Pancreas (tissue), 10 donors: ENCODE measurements around the gene USP26. TPM values are rescaled to one million over a fixed set of nuclear protein-coding genes. Genes with fewer than 3 reads are reported as not detected.
"Not testable (repeated sequence)": the region's sequence is repeated elsewhere in the genome, so short reads cannot be mapped to it uniquely, and the experiment has no call there.

ENCODE experiments used
- ATAC-seq, 4 donors: fragments of 200-7000 bp; cut with Tn5 transposase; one replicate each; pipeline versions ENCODE4 v1.8.0 to v1.9.1; 2020; ENCODE audit warnings: mild to moderate bottlenecking in 4 of 4, moderate library complexity in 4 of 4
- DNase-seq, 6 donors: peaks; one replicate each; pipeline ENCODE4 v3.0.0-alpha.2; 2020
- FAIRE-seq: peaks from 2 replicates; lab custom pipeline; 2012; peaks lifted over from hg19 to GRCh38; lab: Jason Lieb, UNC
- H3K27ac ChIP-seq, 4 donors: fragments of 200-600 bp; sonication (generic); 1 replicate in 3 of 4; 2 replicates in 1 of 4; pipeline versions ENCODE4 v1.5.0 to v1.8.0; 2020
- H3K27me3 ChIP-seq, 4 donors: fragments of 200-600 bp; one replicate each; pipeline ENCODE4 v1.8.0; 2021
- H3K36me3 ChIP-seq, 3 donors: fragments of 200-600 bp; sonication (generic) in 1 of 3; one replicate each; pipeline versions ENCODE4 v1.5.0 to v1.8.0; 2020 to 2021
- H3K4me1 ChIP-seq, 3 donors: fragments of 200-600 bp; one replicate each; pipeline ENCODE4 v1.8.0; 2021
- H3K4me3 ChIP-seq, 4 donors: fragments of 200-600 bp; sonication (generic) in 2 of 4; one replicate each; pipeline versions ENCODE4 v1.5.0 to v1.8.0; 2020 to 2021
- H3K9me3 ChIP-seq, 4 donors: fragments of 200-600 bp; one replicate each; pipeline ENCODE4 v1.8.0; 2021
- CTCF ChIP-seq, 4 donors: fragments of 200-600 bp; sonication (generic) in 3 of 4; IDR thresholded peaks; one replicate each; pipeline versions ENCODE4 v1.5.0 to v1.8.0; 2021; ENCODE audit warnings: antibody characterized with exemption in 4 of 4
- WGBS, 2 donors: extraction: QIAGEN DNeasy Blood & Tissue Kit; methylation state at CpG; one replicate each; pipeline ENCODE4 v1.1.7; 2013; 5-methylcytosine and 5-hydroxymethylcytosine counted together
- intact Hi-C, 3 donors: fragments of 100-400 bp; cut with DNase I; formaldehyde crosslinking; loops; one replicate each; pipeline versions ENCODE4 v1.11.1 to v1.14.2; 2022
- polyA plus RNA-seq, 2 donors: library from polyadenylated mRNA; stranded (reverse); fragments of 200-250 nt; gene quantifications; one replicate each; pipeline ENCODE4 v1.2.3, GENCODE V29; 2013
- total RNA-seq, 6 donors: library from RNA; stranded (reverse); fragmentation: NEBNext Ultra II Directional in 4 of 6; extraction: Animal tissue kit (Norgen Biotek cat#: 25700) in 4 of 6; gene quantifications; one replicate each; pipeline versions ENCODE4 v1.2.1 to v1.2.4, GENCODE V29; 2021 to 2023
- donor health status: healthy with polysubstance abuse.
- donor health status: DM: no; HTN: no; CAD: no; lungs with moderate emphysema.
- donor health status: DM: no; HTN: no; CAD: no.
- donor health status: control.
- donor health status: control.
- donor health status: Bipolar disorder and iron deficiency.
- donor health status: DM: yes; HTN: yes; CAD: no.
- donor health status: DM: no; HTN: no; CAD: no.
- donor health status: DM: no; HTN: no; CAD: no.
- donor health status: DM: yes; HTN: yes; CAD: no.

USP26 gene
- total and polyA plus RNA-seq, 8 donors: not detected

GRCh38 chrX:132983496-132983895 lies 113.4 kb downstream of the USP26 start:
- Histone ChIP-seq H3K36me3 (no peaks in the 10 kb centered on the region), H3K4me3 (no peak overlapping the region), H3K9me3 (no peaks in the 10 kb centered on the region), H3K4me1 (no peaks in the 10 kb centered on the region), H3K27me3 (peaks cover 0 to 17% (median 0%) of the 10 kb centered on the region in 4 donors), H3K27ac (no peak overlapping the region)
- no peak for ATAC-seq
- FAIRE-seq: no peak
- TF ChIP-seq CTCF (IDR thresholded peaks at IDR 0.05): no peak
- no peak for DNase-seq
- intact Hi-C loops: no loop called here
- WGBS, 2 donors: 29 to 30% methylated on average over 2 of the region's 2 CpGs

GRCh38 chrX:132980035-132980434 lies 116.9 kb downstream of the USP26 start:
- H3K36me3 ChIP-seq, DNase-seq, H3K27ac ChIP-seq, H3K9me3 ChIP-seq, H3K4me1 ChIP-seq, ATAC-seq, intact Hi-C loops, H3K27me3 ChIP-seq, H3K4me3 ChIP-seq, FAIRE-seq: not testable (repeated sequence)
- WGBS, 2 donors: 90 to 96% methylated on average over 2 of the region's 2 CpGs

Other genes starting within 250 kb of the USP26 start
- gene HS6ST2, start 138.5 kb downstream of the USP26 start, total RNA-seq: 1 to 10 TPM; 2.9 to 5.9 (median 4.0) TPM
- gene HS6ST2, start 138.5 kb downstream of the USP26 start, polyA plus RNA-seq: 1 to 10 TPM in 1 of 2 donors, under 1 TPM in 1; 0.72 to 2.0 TPM
- not detected for gene TFDP3, start 121.2 kb upstream of the USP26 start, total RNA-seq
- gene TFDP3, start 121.2 kb upstream of the USP26 start, polyA plus RNA-seq: not detected